Karpas-422 (cell line): ENCODE data around the gene PPA2. TPM values are rescaled to one million over a fixed set of nuclear protein-coding genes. Genes with fewer than 3 reads are reported as not detected.

Source experiments
- DNase-seq: peaks from one replicate; pipeline ENCODE4 v3.0.0-alpha.2; 2015
- H2AFZ ChIP-seq: fragments of 200-600 bp; sonication (generic); 2 replicates; pipeline ENCODE4 v1.6.1; 2014; ENCODE audit warnings: antibody characterized with exemption, low read length, mixed read lengths
- H3K27ac ChIP-seq: fragments of 200-600 bp; sonication (generic); 2 replicates; pipeline ENCODE4 v1.5.1; 2014; ENCODE audit warnings: mild to moderate bottlenecking, low read length, moderate library complexity
- H3K27me3 ChIP-seq: fragments of 200-600 bp; sonication (generic); 2 replicates; pipeline ENCODE4 v1.6.1; 2014; ENCODE audit warnings: low read length, mixed read lengths
- H3K36me3 ChIP-seq: fragments of 200-600 bp; sonication (generic); 2 replicates; pipeline ENCODE4 v1.6.1; 2014; ENCODE audit warnings: low read length, mixed read lengths; ENCODE audit not compliant: insufficient read depth
- H3K4me1 ChIP-seq: fragments of 200-600 bp; sonication (generic); 2 replicates; pipeline ENCODE4 v1.6.1; 2014; ENCODE audit warnings: mild to moderate bottlenecking, low read length, mixed read lengths
- H3K4me2 ChIP-seq: fragments of 200-600 bp; sonication (generic); 2 replicates; pipeline ENCODE4 v1.6.1; 2014; ENCODE audit warnings: low read length, low read depth, mild to moderate bottlenecking; ENCODE audit not compliant: poor library complexity, severe bottlenecking
- H3K4me3 ChIP-seq: fragments of 200-600 bp; sonication (generic); 2 replicates; pipeline ENCODE4 v1.5.1; 2014; ENCODE audit warnings: mild to moderate bottlenecking, antibody characterized with exemption, low read length, mixed read lengths
- H3K79me2 ChIP-seq: fragments of 200-600 bp; sonication (generic); 2 replicates; pipeline ENCODE4 v1.6.1; 2014; ENCODE audit warnings: mild to moderate bottlenecking, low read length, mixed read lengths
- H3K9ac ChIP-seq: fragments of 200-600 bp; sonication (generic); 2 replicates; pipeline ENCODE4 v1.6.0; 2014; ENCODE audit warnings: low read length
- H3K9me2 ChIP-seq: fragments of 200-600 bp; sonication (generic), shearing (Covaris generic); replicated peaks from 2 replicates; pipeline ENCODE4 v1.6.0; 2014; ENCODE audit warnings: mild to moderate bottlenecking, low read length, moderate library complexity; ENCODE audit not compliant: insufficient read depth
- H3K9me3 ChIP-seq: fragments of 300-700, 200-600 bp; sonication (generic); 2 replicates; pipeline ENCODE4 v1.6.1; 2014; ENCODE audit warnings: low read length, mixed read lengths
- H4K20me1 ChIP-seq: fragments of 200-600 bp; sonication (generic); 2 replicates; pipeline ENCODE4 v1.6.1; 2014; ENCODE audit warnings: mild to moderate bottlenecking, antibody characterized with exemption, low read length, low read depth; ENCODE audit not compliant: insufficient read depth
- total RNA-seq: library from RNA; depleted of rRNA; stranded (reverse); fragments of >200 nt; shearing (Covaris generic); gene quantifications from 2 replicates; pipeline ENCODE4 v1.2.3, GENCODE V29; 2014; ENCODE audit warnings: low replicate concordance

PPA2 gene
- total RNA-seq, 1 experiment from 2014 or later = 176 TPM

DNA sequence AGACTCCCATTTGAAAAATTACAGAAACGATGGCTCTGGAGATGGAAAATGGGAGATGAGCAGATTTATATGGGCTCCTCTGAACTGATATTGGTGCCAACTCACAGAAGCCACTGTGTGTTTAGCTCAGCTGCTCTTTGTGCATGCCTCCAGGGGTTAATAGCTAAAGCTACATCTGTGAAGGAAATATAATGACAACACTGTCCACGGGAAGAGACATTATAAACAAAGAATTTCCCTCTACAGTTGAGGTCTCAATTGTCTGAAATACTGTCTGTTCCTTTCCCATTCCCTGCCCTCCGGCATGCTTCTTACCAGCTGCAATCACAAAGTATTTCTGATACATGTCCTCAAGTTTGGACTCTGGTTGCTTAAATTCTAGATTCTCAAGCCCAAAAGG is 40.4 kb downstream of the PPA2 start:
- no peak for DNase-seq
- H3K4me3 ChIP-seq = no peak overlapping the region
- no peaks in the 10 kb centered on the region for H3K27me3 ChIP-seq
- no peaks in the 10 kb centered on the region for H3K4me1 ChIP-seq
- H3K4me2 ChIP-seq = no peak overlapping the region
- no peaks in the 10 kb centered on the region for H3K9me2 ChIP-seq
- H2AFZ ChIP-seq = no peak overlapping the region
- peaks cover 34% of the 10 kb centered on the region for H3K79me2 ChIP-seq
- no peaks in the 10 kb centered on the region for H4K20me1 ChIP-seq
- H3K9me3 ChIP-seq = peaks cover 7% of the 10 kb centered on the region; the same call in 1 of the 2 replicates
- H3K27ac ChIP-seq = no peak overlapping the region
- no peak overlapping the region for H3K9ac ChIP-seq
- H3K36me3 ChIP-seq = peaks cover 91% of the 10 kb centered on the region

DNA sequence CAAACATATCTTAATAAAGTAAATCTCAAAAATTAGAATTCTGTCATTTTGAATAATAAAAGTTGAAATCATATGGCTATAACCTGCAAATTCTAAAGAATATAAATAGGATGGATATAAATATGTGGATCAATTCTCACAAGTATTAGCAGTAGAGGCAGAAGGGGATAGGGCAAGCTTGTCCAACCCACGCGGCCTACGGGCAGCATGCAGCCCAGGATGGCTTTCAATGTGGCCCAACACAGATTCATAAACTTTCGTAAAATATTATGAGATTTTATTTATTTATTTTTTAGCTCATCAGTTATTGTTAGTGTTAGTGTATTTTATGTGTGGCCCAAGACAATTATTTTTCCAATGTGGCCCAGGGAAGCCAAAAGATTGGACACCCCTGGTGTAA is 41.4 kb downstream of the PPA2 start:
- Histone ChIP-seq H2AFZ (no peak overlapping the region), H3K9me2 (no peaks in the 10 kb centered on the region), H3K4me1 (no peaks in the 10 kb centered on the region), H3K27ac (no peak overlapping the region), H3K9ac (no peak overlapping the region), H3K9me3 (peaks cover 7% of the 10 kb centered on the region; the same call in 1 of the 2 replicates), H4K20me1 (no peaks in the 10 kb centered on the region), H3K36me3 (peaks cover 81% of the 10 kb centered on the region), H3K4me3 (no peak overlapping the region), H3K79me2 (peaks cover 34% of the 10 kb centered on the region), H3K4me2 (no peak overlapping the region), H3K27me3 (no peaks in the 10 kb centered on the region)
- no peak for DNase-seq

GRCh38 chr4:105430811-105431210 is 43.1 kb downstream of the PPA2 start:
- H2AFZ ChIP-seq = no peak overlapping the region
- H3K4me3 ChIP-seq = no peak overlapping the region
- H3K4me2 ChIP-seq = no peak overlapping the region
- peaks cover 76% of the 10 kb centered on the region for H3K36me3 ChIP-seq
- H4K20me1 ChIP-seq = no peaks in the 10 kb centered on the region
- H3K4me1 ChIP-seq = no peaks in the 10 kb centered on the region
- peaks cover 4% of the 10 kb centered on the region; the same call in 1 of the 2 replicates for H3K9me3 ChIP-seq
- no peaks in the 10 kb centered on the region for H3K9me2 ChIP-seq
- H3K27me3 ChIP-seq = no peaks in the 10 kb centered on the region
- no peak for DNase-seq
- H3K27ac ChIP-seq = no peak overlapping the region
- peaks cover 26% of the 10 kb centered on the region for H3K79me2 ChIP-seq
- no peak overlapping the region for H3K9ac ChIP-seq

DNA sequence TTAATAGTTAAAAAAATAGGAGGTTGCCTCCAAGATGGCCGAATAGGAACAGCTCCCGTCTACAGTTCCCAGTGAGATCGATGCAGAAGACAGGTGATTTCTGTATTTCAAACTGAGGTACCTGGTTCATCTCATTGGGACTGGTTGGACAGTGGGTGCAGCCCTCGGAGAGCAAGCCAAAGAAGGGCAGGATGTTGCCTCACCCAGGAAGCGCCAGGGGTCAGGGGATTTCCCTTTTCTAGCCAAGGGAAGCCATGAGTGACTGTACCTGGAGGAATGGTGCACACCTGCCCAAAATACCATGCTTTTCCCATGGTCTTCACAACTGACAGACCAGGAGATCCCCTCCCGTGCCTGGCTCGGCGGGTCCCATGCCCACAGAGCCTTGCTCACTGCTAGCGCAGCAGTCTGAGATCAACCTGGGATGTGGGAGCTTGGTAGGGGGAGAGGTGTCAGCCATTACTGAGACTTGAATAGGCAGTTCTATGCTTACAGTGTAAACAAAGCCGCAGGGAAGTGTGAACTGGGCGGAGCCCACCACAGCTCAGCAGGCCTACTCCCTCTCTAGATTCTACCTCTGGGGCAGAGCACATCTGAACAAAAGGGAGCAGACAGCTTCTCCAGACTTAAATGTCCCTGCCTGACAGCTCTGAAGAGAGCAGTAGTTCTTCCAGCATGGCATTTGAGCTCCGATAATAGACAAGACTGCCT is 47.5 kb downstream of the PPA2 start:
- no peak overlapping the region for H3K9ac ChIP-seq
- no peaks in the 10 kb centered on the region for H3K4me1 ChIP-seq
- no peaks in the 10 kb centered on the region for H3K27me3 ChIP-seq
- H4K20me1 ChIP-seq = no peaks in the 10 kb centered on the region
- no peaks in the 10 kb centered on the region for H3K9me2 ChIP-seq
- no peak overlapping the region for H3K4me3 ChIP-seq
- no peak for DNase-seq
- no peak overlapping the region for H2AFZ ChIP-seq
- peaks cover 55% of the 10 kb centered on the region for H3K36me3 ChIP-seq
- H3K27ac ChIP-seq = no peak overlapping the region
- H3K79me2 ChIP-seq = peaks cover 16% of the 10 kb centered on the region; the same call in 1 of the 2 replicates
- no peaks in the 10 kb centered on the region for H3K9me3 ChIP-seq
- H3K4me2 ChIP-seq = no peak overlapping the region

DNA sequence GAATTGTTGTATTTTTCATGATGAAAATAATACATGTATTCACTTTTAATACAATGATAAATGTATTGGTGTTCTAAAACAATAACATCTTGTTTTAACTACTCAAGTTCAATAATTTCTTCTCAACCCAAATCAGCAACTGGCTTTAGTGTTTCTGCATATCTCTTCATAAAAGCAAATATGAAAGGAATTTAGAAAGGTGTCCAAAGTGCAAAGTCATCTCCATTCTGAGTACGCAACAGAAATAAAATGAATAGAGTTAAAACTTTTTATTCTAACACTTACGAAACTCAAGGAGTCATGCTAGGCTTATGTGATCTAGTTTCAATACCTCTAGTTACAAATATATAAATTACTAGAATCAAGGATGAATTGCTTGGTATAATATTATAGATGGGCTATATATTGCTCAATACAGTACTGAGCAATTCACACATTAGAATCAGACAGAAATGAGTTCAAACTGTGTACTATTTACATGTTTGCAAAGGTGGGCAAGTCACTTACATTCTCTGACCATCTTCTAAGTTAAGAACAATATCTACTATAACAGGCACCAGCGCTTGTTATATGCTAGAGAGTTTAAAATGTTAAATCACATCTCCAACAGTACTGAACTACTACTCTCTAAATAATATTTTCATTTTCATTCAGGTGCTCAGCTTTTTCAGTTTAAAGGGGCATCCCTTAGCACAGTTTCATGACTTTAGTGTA is 51.5 kb downstream of the PPA2 start:
- H3K4me1 ChIP-seq = peaks cover 3% of the 10 kb centered on the region; the same call in 1 of the 2 replicates
- H3K4me2 ChIP-seq = no peak overlapping the region
- H3K4me3 ChIP-seq = no peak overlapping the region
- H3K36me3 ChIP-seq = peaks cover 49% of the 10 kb centered on the region
- H3K9ac ChIP-seq = no peak overlapping the region
- H3K9me2 ChIP-seq = no peaks in the 10 kb centered on the region
- H3K9me3 ChIP-seq = no peaks in the 10 kb centered on the region
- H3K79me2 ChIP-seq = peaks cover 27% of the 10 kb centered on the region
- no peaks in the 10 kb centered on the region for H4K20me1 ChIP-seq
- no peak overlapping the region for H3K27ac ChIP-seq
- no peak overlapping the region for H2AFZ ChIP-seq
- DNase-seq = no peak
- no peaks in the 10 kb centered on the region for H3K27me3 ChIP-seq

DNA sequence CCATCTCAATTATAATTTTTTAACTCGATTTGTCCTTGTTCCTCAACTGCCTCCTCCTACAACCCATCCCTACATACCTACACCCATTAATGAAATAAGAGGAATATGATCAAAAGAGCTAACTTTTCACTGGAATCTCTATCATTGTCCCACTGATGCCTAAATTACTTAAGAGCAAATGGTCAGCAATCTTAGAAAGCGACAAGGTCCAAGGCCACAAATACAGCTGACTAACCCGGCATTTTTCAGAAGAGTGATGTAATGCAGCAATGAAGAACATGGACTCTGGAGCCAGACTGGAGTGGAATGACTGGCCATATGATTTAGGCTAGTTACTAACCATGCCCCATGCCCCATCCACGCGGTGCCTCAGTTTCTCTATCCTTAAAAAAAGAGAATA is 56.2 kb downstream of the PPA2 start:
- H3K36me3 ChIP-seq = peaks cover 32% of the 10 kb centered on the region; the same call in 1 of the 2 replicates
- no peaks in the 10 kb centered on the region for H4K20me1 ChIP-seq
- no peaks in the 10 kb centered on the region for H3K27me3 ChIP-seq
- no peak overlapping the region for H3K4me3 ChIP-seq
- H3K4me1 ChIP-seq = peaks cover 3% of the 10 kb centered on the region; the same call in 1 of the 2 replicates
- H3K79me2 ChIP-seq = peaks cover 16% of the 10 kb centered on the region; the same call in 1 of the 2 replicates
- H3K9me2 ChIP-seq = no peaks in the 10 kb centered on the region
- DNase-seq = no peak
- no peaks in the 10 kb centered on the region for H3K9me3 ChIP-seq
- no peak overlapping the region for H3K4me2 ChIP-seq
- no peak overlapping the region for H2AFZ ChIP-seq
- no peak overlapping the region for H3K27ac ChIP-seq
- H3K9ac ChIP-seq = no peak overlapping the region

- Histone ChIP-seq H3K27me3 (no peaks in the 10 kb centered on the region), H3K79me2 (peaks cover 15% of the 10 kb centered on the region; the same call in 1 of the 2 replicates), H3K9ac (no peak overlapping the region), H3K4me2 (no peak overlapping the region), H3K4me1 (no peaks in the 10 kb centered on the region), H3K36me3 (peaks cover 23% of the 10 kb centered on the region; the same call in 1 of the 2 replicates), H3K9me2 (no peaks in the 10 kb centered on the region), H4K20me1 (no peaks in the 10 kb centered on the region), H3K27ac (no peak overlapping the region), H3K4me3 (no peak overlapping the region), H3K9me3 (no peaks in the 10 kb centered on the region), H2AFZ (no peak overlapping the region)
- DNase-seq = no peak
These were observed 58.5 kb downstream of the PPA2 start for GRCh38 chr4:105415281-105415744.

DNA sequence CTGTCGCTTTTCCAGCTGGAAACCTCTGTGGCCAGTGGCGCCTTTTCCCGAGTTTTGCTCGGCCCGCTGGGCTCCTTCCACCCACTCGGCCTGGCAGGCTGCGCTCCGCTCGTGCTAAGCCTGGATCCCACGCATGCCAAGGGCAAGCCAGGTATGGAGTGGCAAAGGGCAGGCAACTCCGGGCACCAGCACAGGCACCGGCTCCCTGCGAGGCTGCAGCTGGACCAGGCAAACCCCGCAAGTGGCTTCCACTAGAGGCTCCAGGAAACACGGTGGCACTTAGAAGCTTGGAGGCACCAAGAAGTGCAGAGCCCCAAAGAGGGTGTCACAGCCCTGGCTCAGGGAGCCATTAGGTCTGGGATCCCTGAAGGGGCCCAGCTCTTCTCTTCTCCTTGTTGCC is 59.5 kb downstream of the PPA2 start:
- Histone ChIP-seq H2AFZ (no peak overlapping the region), H4K20me1 (no peaks in the 10 kb centered on the region), H3K36me3 (peaks cover 23% of the 10 kb centered on the region; the same call in 1 of the 2 replicates), H3K79me2 (peaks cover 15% of the 10 kb centered on the region; the same call in 1 of the 2 replicates), H3K9ac (no peak overlapping the region), H3K9me2 (no peaks in the 10 kb centered on the region), H3K4me1 (no peaks in the 10 kb centered on the region), H3K27ac (no peak overlapping the region), H3K4me3 (no peak overlapping the region), H3K9me3 (no peaks in the 10 kb centered on the region), H3K4me2 (no peak overlapping the region), H3K27me3 (no peaks in the 10 kb centered on the region)
- DNase-seq = no peak
